ENCODE results near the gene HNRNPDL. TPM values are rescaled to one million over a fixed set of nuclear protein-coding genes. Genes with fewer than 3 reads are reported as not detected.
"Not testable (repeated sequence)": the region's sequence is repeated elsewhere in the genome, so short reads cannot be mapped to it uniquely, and the experiment has no call there.

The HNRNPDL gene
- 150 and 163 TPM in 2 replicates for total RNA-seq (2014; rRNA removed; shearing (Covaris generic))
- 130 and 132 TPM in 2 replicates for polyA plus RNA-seq (2016; fragmentation: Nextera tagmentation; extraction: Ambion mirVana)

GRCh38 chr4:82430193-82430963, at the start of gene HNRNPDL, which contains the start of gene ENOPH1:
Gene HNRNPDL, minus strand, starts transcription at chr4:82430462. Its CDS starts 772 bp downstream, at chr4:82429690.
Gene ENOPH1, plus strand, starts transcription at chr4:82430590. Its CDS starts 240 bp downstream, at chr4:82430830.
- Histone ChIP-seq H3F3A (ENCODE audit: insufficient read depth) (peaks cover 33% of the 10 kb centered on the region), H3K9me2 (ENCODE audit: insufficient read depth) (no peaks in the 10 kb centered on the region), H4K20me1 (ENCODE audit: insufficient read depth) (peaks cover 33% of the 10 kb centered on the region), H3K9ac (peak within 1 kb of the TSS; percentile 99), H3K4me1 (ENCODE audit: insufficient read depth) (peaks cover 18% of the 10 kb centered on the region), H3K4me2 (ENCODE audit: unreplicated experiment) (peak within 1 kb of the TSS; percentile 81), H3K27ac (peak within 1 kb of the TSS; percentile 97), H3K27me3 (replicated peaks; ENCODE audit: insufficient read depth) (no peaks in the 10 kb centered on the region), H2AFZ (peak within 1 kb of the TSS; percentile 87), H3K36me3 (ENCODE audit: low read depth) (peaks cover 28% of the 10 kb centered on the region), H3K9me3 (ENCODE audit: low read depth) (no peaks in the 10 kb centered on the region), H3K4me3 (peak within 1 kb of the TSS; percentile 95), H3K79me2 (ENCODE audit: insufficient read depth) (peaks cover 88% of the 10 kb centered on the region)
- DNase-seq: peak; percentile 100
- 1 to 2% methylated on average over 56 to 74 of the region's 83 CpGs for WGBS, 2 experiments (ENCODE audit: low coverage in 1 of 2, low lambda C conversion rate in 2 of 2, missing lambda C conversion rate in 2 of 2)
- TF ChIP-seq EZH2phosphoT487 (IDR thresholded peaks at IDR 0.05; ENCODE audit: insufficient read depth, low read depth): no peak
- no peak for TF ChIP-seq EZH2 (IDR thresholded peaks at IDR 0.05; ENCODE audit: insufficient read depth, poor library complexity, severe bottlenecking)
- in situ Hi-C loops (cut with MboI): no loop called here

- Histone ChIP-seq H3K27ac (no peak overlapping the region), H3K4me3 (no peak overlapping the region), H4K20me1 (ENCODE audit: insufficient read depth) (no peaks in the 10 kb centered on the region), H2AFZ (no peak overlapping the region), H3K79me2 (ENCODE audit: insufficient read depth) (no peaks in the 10 kb centered on the region), H3K9me3 (ENCODE audit: low read depth) (no peaks in the 10 kb centered on the region), H3F3A (ENCODE audit: insufficient read depth) (no peaks in the 10 kb centered on the region), H3K4me2 (ENCODE audit: unreplicated experiment) (no peak overlapping the region), H3K9ac (no peak overlapping the region), H3K4me1 (ENCODE audit: insufficient read depth) (no peaks in the 10 kb centered on the region), H3K36me3 (ENCODE audit: low read depth) (no peaks in the 10 kb centered on the region), H3K27me3 (replicated peaks; ENCODE audit: insufficient read depth) (no peaks in the 10 kb centered on the region), H3K9me2 (ENCODE audit: insufficient read depth) (no peaks in the 10 kb centered on the region)
- in situ Hi-C loops (cut with MboI): no loop called here
- DNase-seq: no peak
- TF ChIP-seq EZH2 (IDR thresholded peaks at IDR 0.05; ENCODE audit: insufficient read depth, poor library complexity, severe bottlenecking): no peak
- TF ChIP-seq EZH2phosphoT487 (IDR thresholded peaks at IDR 0.05; ENCODE audit: insufficient read depth, low read depth): no peak
- 90 to 92% methylated on average over 14 of the region's 14 CpGs for WGBS, 2 experiments (ENCODE audit: low coverage in 1 of 2, low lambda C conversion rate in 2 of 2, missing lambda C conversion rate in 2 of 2)
These were observed 49.3 kb upstream of the HNRNPDL start for GRCh38 chr4:82479562-82479961.

DNA sequence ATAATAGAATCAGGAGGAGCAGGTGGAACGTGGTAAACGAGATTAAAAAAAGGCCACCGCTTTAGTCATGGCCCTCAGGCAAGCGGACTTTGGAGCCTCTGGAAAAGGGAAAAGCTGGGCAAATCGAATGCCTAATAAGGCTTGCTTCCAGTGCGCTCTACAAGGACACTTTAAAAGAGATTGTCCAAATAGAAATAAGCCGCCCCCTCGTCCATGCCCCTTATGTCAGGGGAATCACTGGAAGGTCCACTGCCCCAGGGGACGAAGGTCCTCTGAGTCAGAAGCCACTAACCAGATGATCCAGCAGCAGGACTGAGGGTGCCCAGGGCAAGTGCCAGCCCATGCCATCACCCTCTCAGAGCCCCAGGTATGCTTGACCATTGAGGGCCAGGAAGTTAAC, 47.2 kb upstream of the HNRNPDL start:
- H3K9ac ChIP-seq; H3F3A ChIP-seq (ENCODE audit: insufficient read depth); in situ Hi-C loops (cut with MboI); H2AFZ ChIP-seq; H3K9me2 ChIP-seq (ENCODE audit: insufficient read depth); H3K36me3 ChIP-seq (ENCODE audit: low read depth); H4K20me1 ChIP-seq (ENCODE audit: insufficient read depth); H3K4me1 ChIP-seq (ENCODE audit: insufficient read depth); H3K79me2 ChIP-seq (ENCODE audit: insufficient read depth); DNase-seq; H3K4me2 ChIP-seq (ENCODE audit: unreplicated experiment); H3K27me3 ChIP-seq (replicated peaks; ENCODE audit: insufficient read depth); H3K9me3 ChIP-seq (ENCODE audit: low read depth); H3K4me3 ChIP-seq; H3K27ac ChIP-seq: not testable (repeated sequence)
- WGBS, 2 experiments (ENCODE audit: low coverage in 1 of 2, low lambda C conversion rate in 2 of 2, missing lambda C conversion rate in 2 of 2): 81 to 86% methylated on average over 9 of the region's 9 CpGs

- H3K9ac ChIP-seq; H3K27ac ChIP-seq; H4K20me1 ChIP-seq (ENCODE audit: insufficient read depth); H2AFZ ChIP-seq; H3K79me2 ChIP-seq (ENCODE audit: insufficient read depth); H3K4me1 ChIP-seq (ENCODE audit: insufficient read depth); H3K4me3 ChIP-seq; H3K27me3 ChIP-seq (replicated peaks; ENCODE audit: insufficient read depth); H3F3A ChIP-seq (ENCODE audit: insufficient read depth); DNase-seq; H3K9me2 ChIP-seq (ENCODE audit: insufficient read depth); in situ Hi-C loops (cut with MboI); H3K36me3 ChIP-seq (ENCODE audit: low read depth); H3K9me3 ChIP-seq (ENCODE audit: low read depth); H3K4me2 ChIP-seq (ENCODE audit: unreplicated experiment): not testable (repeated sequence)
- WGBS, 2 experiments (ENCODE audit: low coverage in 1 of 2, low lambda C conversion rate in 2 of 2, missing lambda C conversion rate in 2 of 2): 90 to 93% methylated on average over 7 of the region's 7 CpGs
These were observed 45.7 kb upstream of the HNRNPDL start for GRCh38 chr4:82475931-82476330.

Measured in GM23248 (cell line).